HG02870 (cell line): ENCODE data around the gene UNC50.
"Not testable (repeated sequence)": the region's sequence is repeated elsewhere in the genome, so short reads cannot be mapped to it uniquely, and the experiment has no call there.

ENCODE experiments used
- ATAC-seq: cut with Tn5 transposase; IDR thresholded peaks from one replicate; pipeline ENCODE4 v1.9.1; 2021; ENCODE audit warnings: mild to moderate bottlenecking, moderate library complexity; ENCODE audit not compliant: unreplicated experiment

Gene UNC50

GRCh38 chr2:98573426-98573825 is 35.0 kb upstream of the UNC50 start:
- ATAC-seq = no peak

- ATAC-seq = no peak
These were observed 31.6 kb upstream of the UNC50 start for GRCh38 chr2:98576666-98577312.

DNA sequence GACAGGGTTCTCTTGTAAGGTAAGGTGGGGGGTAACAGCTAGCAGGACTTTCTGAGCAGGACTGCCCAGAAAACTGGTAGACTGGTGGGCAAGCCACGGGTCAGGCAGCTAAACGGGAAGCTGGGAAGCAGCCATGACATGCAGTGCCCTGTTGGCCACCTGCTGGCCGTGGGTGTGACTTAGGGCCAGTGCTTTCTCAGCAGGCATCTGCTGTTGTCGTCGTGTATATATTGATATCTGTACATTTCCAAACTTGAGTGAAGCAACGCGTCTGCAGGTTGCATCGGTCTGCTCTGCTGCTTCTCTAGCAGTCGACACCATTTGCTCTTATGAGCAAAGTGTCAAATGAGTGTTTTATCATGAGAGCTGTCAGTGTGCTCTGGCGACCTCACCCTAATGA is 31.1 kb upstream of the UNC50 start:
- no peak for ATAC-seq

DNA sequence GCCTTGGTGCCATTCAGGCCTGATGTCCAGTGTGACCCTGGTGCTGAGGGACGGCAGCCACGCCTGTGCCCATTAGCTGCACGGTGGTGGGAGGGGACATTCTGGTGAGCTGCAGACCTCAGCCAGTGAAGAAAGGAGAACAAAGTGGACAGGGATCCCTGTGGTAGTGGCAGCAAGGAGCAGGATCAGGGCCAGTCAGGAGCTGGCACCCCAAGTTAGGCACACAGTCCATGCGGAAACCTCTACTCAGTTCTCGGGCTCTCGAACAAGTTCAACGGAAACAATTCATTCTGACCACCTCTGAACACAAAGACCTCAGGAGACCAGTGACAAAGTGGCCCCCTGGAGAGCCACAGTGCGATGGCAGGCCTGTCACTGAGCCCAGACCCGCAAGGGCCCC is 30.2 kb upstream of the UNC50 start:
- no peak for ATAC-seq

GRCh38 chr2:98579926-98580325 is 28.5 kb upstream of the UNC50 start:
- no peak for ATAC-seq

DNA sequence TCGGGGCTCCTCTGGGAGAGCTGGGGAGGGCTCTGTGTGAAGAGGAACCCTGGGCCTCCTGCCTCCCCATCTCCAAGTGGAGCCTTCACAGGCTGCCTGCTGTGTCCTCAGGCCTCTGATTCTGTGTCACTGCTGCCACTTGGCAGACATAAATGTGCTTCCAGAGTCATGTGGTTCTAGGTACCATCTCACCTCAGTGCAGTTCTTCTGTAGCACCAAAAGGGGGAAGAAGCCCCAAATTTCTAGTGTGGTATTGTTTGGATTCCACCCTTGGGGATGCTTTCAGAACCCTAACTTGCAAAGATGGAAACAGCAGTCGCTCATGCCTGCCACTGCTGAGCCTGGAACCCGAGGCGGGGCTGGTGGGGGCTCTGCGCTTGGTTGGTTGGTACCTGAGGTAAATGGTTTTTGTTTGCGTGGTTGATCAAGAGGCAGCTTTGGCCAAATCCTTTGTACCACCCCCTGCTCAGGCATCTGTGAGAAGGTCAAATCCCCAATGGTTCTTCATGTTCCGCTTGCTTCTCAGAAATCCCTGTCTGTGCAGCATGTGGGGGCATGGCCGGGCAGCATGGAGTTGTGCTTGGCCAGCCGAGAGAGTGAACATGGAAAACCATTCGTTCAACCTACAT is 27.6 kb upstream of the UNC50 start:
- ATAC-seq = no peak

DNA sequence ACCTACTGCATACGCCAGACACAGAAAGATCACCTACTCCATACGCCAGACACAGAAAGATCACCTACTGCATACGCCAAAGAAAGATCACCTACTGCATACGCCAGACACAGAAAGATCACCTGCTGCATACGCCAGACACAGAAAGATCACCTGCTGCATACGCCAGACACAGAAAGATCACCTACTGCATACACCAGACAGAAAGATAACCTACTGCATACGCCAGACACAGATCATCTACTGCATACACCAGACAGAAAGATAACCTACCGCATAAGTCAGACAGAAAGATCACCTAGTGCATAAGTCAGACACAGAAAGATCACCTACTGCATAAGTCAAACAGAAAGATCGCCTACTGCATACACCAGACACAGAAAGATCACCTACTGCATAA is 25.9 kb upstream of the UNC50 start:
- ATAC-seq = no peak

- no peak for ATAC-seq
These were observed 25.1 kb upstream of the UNC50 start for GRCh38 chr2:98583276-98583675.

GRCh38 chr2:98583816-98584618 is 24.4 kb upstream of the UNC50 start:
- no peak for ATAC-seq

DNA sequence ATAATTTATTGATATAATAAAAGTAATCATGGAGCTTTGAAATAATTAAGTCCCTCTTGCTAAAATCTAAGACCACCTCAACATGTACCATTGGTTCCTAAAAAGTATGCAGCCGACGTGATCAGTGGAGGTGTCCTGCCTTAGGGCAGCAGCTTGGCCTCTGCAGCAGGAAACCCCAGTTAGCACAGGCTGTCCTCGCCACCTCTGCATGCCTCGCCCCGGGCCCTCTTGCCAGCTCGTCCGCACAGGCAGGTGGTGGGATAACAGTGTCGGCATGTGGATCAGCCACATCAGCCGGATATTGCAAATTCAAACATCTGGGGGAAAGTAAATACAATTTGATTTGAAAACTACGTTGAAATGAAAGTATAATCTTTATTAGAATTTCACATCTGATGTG is 23.0 kb upstream of the UNC50 start:
- no peak for ATAC-seq

DNA sequence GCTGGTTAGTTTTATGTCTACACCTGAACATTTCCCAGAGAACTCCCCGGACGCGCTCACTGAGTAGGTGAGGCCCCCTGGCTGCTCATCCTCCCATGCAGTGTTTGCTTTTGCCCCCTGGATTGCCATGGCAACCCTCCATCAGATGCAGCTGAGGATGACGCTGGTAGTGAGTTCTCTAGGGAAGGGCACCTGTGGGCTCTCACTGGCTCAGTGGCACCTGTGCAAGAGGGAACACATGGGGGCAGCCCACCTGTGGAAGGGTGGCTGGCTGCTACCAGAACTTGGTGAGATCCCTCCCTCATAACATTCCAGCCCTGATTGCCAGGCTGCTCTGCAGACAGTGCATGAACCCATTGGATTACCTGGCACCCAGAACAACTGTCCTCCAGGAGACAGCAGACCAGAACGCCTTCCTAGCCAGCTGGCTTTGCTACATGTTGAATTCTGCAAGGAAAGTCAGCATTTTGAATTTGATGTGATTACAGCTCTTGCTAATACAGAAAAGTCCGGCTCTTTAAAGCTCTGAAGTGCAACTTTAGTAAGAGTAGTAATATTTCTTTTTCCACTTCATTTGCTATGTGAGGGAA is 21.7 kb upstream of the UNC50 start:
- ATAC-seq = no peak

DNA sequence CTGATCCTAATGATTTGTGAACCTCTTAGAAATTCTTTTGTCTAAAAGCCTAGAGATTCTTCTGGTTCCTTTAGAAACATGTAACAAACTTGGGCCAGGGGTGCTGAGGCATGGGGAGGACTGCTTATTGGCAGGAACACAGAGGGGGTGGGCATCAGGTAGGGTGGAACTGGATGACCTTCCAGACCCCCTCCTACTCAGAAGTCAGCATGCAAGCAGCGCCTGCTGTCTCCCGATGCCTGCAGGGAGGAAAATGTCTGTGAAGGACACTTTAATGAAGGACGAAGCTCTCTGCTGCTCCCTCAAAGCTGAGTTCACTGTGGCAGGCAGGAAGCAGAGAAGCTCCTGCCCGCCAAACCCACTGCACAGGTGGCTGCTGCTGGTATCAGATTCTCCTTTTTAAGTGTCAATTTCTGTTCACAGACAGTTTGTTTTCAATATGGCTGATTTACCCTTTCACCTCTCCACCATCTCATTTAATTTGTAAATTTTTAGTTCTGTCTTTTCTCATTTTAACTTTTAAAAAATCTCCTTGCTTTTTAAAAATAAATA is 19.4 kb upstream of the UNC50 start:
- no peak for ATAC-seq

- no peak for ATAC-seq
These were observed 18.9 kb upstream of the UNC50 start for GRCh38 chr2:98589489-98589888.

- no peak for ATAC-seq
These were observed 15.8 kb upstream of the UNC50 start for GRCh38 chr2:98592565-98592964.

GRCh38 chr2:98594665-98595064 is 13.7 kb upstream of the UNC50 start:
- ATAC-seq = not testable (repeated sequence)

GRCh38 chr2:98598781-98599428 is 9.5 kb upstream of the UNC50 start:
- no peak for ATAC-seq

- peak; percentile 65 for ATAC-seq
These were observed 6.8 kb upstream of the UNC50 start for GRCh38 chr2:98601532-98602132.

- ATAC-seq = no peak
These were observed 3.8 kb upstream of the UNC50 start for GRCh38 chr2:98604547-98604946.

DNA sequence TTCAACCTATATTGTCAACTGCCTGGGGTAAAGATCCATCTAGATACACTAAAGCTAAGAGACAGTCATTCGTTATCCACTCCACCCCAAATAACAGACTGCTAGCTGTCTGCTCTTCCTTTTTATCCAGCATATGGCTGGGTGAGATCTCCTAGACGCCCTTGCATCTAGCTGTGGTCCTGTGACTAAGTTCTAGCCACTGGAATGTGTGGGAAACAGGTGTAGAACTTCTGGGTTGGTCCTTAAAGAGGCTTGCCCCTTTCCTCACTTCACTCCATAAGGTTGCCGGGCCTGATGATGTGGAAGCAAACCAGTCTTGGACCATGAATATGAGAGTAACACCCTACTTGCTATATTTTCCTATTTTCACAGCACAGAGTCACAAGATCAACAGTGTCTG is 3.3 kb upstream of the UNC50 start:
- ATAC-seq = no peak

GRCh38 chr2:98606431-98606830 is 2.0 kb upstream of the UNC50 start:
- no peak for ATAC-seq

- ATAC-seq = no peak
These were observed 1.3 kb upstream of the UNC50 start for GRCh38 chr2:98607104-98607503.
